ENCODE measurements around the gene SHISA5.

DNA sequence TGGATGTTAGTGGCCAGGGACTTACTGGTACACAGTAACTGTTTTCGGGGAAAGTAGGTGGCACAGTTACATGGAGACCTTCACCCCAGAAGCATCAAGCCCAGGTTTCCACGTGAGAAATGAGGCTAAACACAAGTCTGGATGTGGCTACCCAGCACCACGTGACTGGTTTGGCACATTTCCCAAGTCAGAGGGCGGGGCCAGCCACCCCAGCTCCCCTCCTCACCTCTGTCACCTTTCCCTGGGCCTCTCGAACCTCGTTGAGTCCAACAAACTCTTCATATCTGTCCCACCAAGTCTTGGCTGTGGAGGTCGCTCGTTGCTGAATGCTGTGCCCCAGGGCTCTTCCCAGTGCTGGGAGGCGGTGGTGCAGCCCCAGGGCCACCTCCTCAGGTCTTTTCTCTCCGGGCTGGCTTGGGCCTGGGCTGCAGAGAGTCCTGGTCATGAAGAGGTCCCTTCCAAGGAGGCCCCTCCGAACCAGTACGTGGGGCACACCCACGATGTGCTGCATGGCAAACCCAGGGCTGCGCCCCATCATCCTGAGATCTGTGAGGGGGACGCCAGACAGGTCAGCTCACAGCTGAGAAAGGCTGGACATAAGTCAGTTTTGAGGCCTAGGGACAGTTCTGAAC lies 69.3 kb downstream of the SHISA5 start:
- TF ChIP-seq TSHZ2 (CRISPR knock-in tag; IDR thresholded peaks at IDR 0.05) (no peak), TCF4 (CRISPR knock-in tag; IDR thresholded peaks at IDR 0.05; ENCODE audit: borderline replicate concordance) (no peak), PATZ1 (CRISPR knock-in tag; IDR thresholded peaks at IDR 0.05; ENCODE audit: borderline replicate concordance) (no peak), ZC3H10 (CRISPR knock-in tag; IDR thresholded peaks at IDR 0.05) (no peak), PPARA (CRISPR knock-in tag; IDR thresholded peaks at IDR 0.05; ENCODE audit: borderline replicate concordance) (no peak)

Data from SK-N-SH treated with all-trans-retinoic acid at 6 μM for 48 hours (cell line).